HCT116 (cell line): ENCODE results near the gene ZSWIM9. TPM values are rescaled to one million over a fixed set of nuclear protein-coding genes. Genes with fewer than 3 reads are reported as not detected.
A peak's percentile ranks its signal among the peaks of the same experiment; 100 is the strongest.

ENCODE experiments used
- ATAC-seq: fragments of 200-7000 bp; cut with Tn5 transposase; 2 replicates; pipeline ENCODE4 v1.9.1; 2020; ENCODE audit warnings: mild to moderate bottlenecking, moderate library complexity
- BruUV-seq: library from RNA; stranded (reverse); fragments of 400-500 nt; replicated peaks from 2 replicates; lab custom pipeline; 2021; lab: Mats Ljungman, UMichigan
- CTCF ChIA-PET: fragments of 300-600 bp; sonication (Branson Sonifier 250); formaldehyde crosslinking; loops from one replicate; lab custom pipeline; 2021; ENCODE audit warnings: antibody characterized with exemption; lab: Charles Lee
- POLR2A ChIA-PET: fragments of 300-600, 350-600 bp; sonication (Branson Sonifier 250); formaldehyde crosslinking; loops from one replicate; lab custom pipeline; 2021; ENCODE audit warnings: antibody characterized with exemption; lab: Charles Lee
- RAD21 ChIA-PET, 2 experiments: fragments of 300-600 bp; sonication (Branson Sonifier 250); formaldehyde crosslinking; loops; one replicate each; lab custom pipeline; 2023; ENCODE audit warnings: low total read pairs in 2 of 2; ENCODE audit not compliant: uncharacterized antibody in 2 of 2, unreplicated experiment in 2 of 2, low non-redundant PET in 1 of 2; lab: Charles Lee
- DNase-seq: peaks from one replicate; pipeline ENCODE4 v3.0.0-alpha.2; 2010; ENCODE audit warnings: low read depth, low spot score
- H2AFZ ChIP-seq: fragments of 200-600 bp; shearing (Covaris generic), sonication (generic); 2 replicates; pipeline ENCODE4 v1.6.1; 2017; ENCODE audit warnings: low read depth, mixed run types, mixed read lengths, antibody characterized with exemption, low read length; ENCODE audit not compliant: poor library complexity, severe bottlenecking
- H3K27ac ChIP-seq: 2 replicates; pipeline ENCODE4 v1.5.1; 2012; ENCODE audit warnings: low read depth, low read length
- H3K27me3 ChIP-seq: fragments of 200-600 bp; sonication (generic); 2 replicates; pipeline ENCODE4 v1.6.1; 2016; ENCODE audit warnings: mixed run types, low read length, mixed read lengths; ENCODE audit not compliant: insufficient read depth
- H3K36me3 ChIP-seq, 2 experiments: fragments of 200-500 bp in 1 of 2; fragments of 200-600 bp in 1 of 2; sonication (Bioruptor generic) in 1 of 2; sonication (generic) in 1 of 2; 2 replicates each; pipeline versions ENCODE4 v1.5.1 to v1.6.1; 2014 to 2016; ENCODE audit warnings: low read length in 2 of 2, inconsistent platforms in 1 of 2, mixed read lengths in 1 of 2, mixed run types in 1 of 2; ENCODE audit not compliant: insufficient read depth in 2 of 2, control insufficient read depth in 1 of 2
- H3K4me1 ChIP-seq, 2 experiments: fragments of 200-600 bp in 1 of 2; sonication (generic) in 1 of 2; 2 replicates each; pipeline versions ENCODE4 v1.5.1 to v1.6.1; 2012 to 2017; ENCODE audit warnings: low read length in 2 of 2, inconsistent platforms in 1 of 2, mild to moderate bottlenecking in 1 of 2, mixed read lengths in 1 of 2, mixed run types in 1 of 2, moderate library complexity in 1 of 2; ENCODE audit not compliant: insufficient read depth in 2 of 2, control insufficient read depth in 1 of 2
- H3K4me2 ChIP-seq: fragments of 200-600 bp; sonication (generic); 2 replicates; pipeline ENCODE4 v1.6.1; 2017; ENCODE audit warnings: mixed run types, low read length, mixed read lengths
- H3K4me3 ChIP-seq, 2 experiments: fragments of 200-600 bp in 1 of 2; sonication (generic) in 1 of 2; replicated peaks in 1 of 2; 2 replicates each; pipeline ENCODE4 v1.5.1; 2011 to 2016; ENCODE audit warnings: low read length in 2 of 2, control low read depth in 1 of 2, low read depth in 1 of 2, mild to moderate bottlenecking in 1 of 2, mixed read lengths in 1 of 2, mixed run types in 1 of 2
- H3K79me2 ChIP-seq: fragments of 200-600 bp; sonication (generic); 2 replicates; pipeline ENCODE4 v1.6.1; 2017; ENCODE audit warnings: mild to moderate bottlenecking, mixed run types, low read length, moderate library complexity, mixed read lengths; ENCODE audit not compliant: insufficient read depth
- H3K9ac ChIP-seq: fragments of 200-600 bp; sonication (generic); 2 replicates; pipeline ENCODE4 v1.6.1; 2016; ENCODE audit warnings: low read length, mixed read lengths
- H3K9me2 ChIP-seq: fragments of 200-600 bp; sonication (generic), shearing (Covaris generic); 2 replicates; pipeline ENCODE4 v1.6.1; 2017; ENCODE audit warnings: mixed run types, mild to moderate bottlenecking, moderate library complexity; ENCODE audit not compliant: insufficient read depth
- H3K9me3 ChIP-seq, 2 experiments: fragments of 200-500 bp in 1 of 2; fragments of 200-600 bp in 1 of 2; sonication (Bioruptor generic) in 1 of 2; sonication (generic) in 1 of 2; 2 replicates each; pipeline ENCODE4 v1.6.1; 2014 to 2017; ENCODE audit warnings: low read length in 2 of 2, mixed read lengths in 2 of 2, inconsistent platforms in 1 of 2, low read depth in 1 of 2, mild to moderate bottlenecking in 1 of 2, mixed run types in 1 of 2, moderate library complexity in 1 of 2; ENCODE audit not compliant: control insufficient read depth in 1 of 2, insufficient read depth in 1 of 2
- H4K20me1 ChIP-seq: fragments of 200-600 bp; sonication (generic), shearing (Covaris generic); 2 replicates; pipeline ENCODE4 v1.6.1; 2017; ENCODE audit warnings: mixed run types, mild to moderate bottlenecking, moderate library complexity; ENCODE audit not compliant: insufficient read depth
- CBX3 ChIP-seq: IDR thresholded peaks from 2 replicates; pipeline ENCODE4 v1.6.1; 2012; ENCODE audit warnings: low read depth
- ELF1 ChIP-seq: IDR thresholded peaks from 2 replicates; pipeline ENCODE4 v1.6.1; 2012; ENCODE audit warnings: low read depth, borderline replicate concordance
- EZH2 ChIP-seq: fragments of 200-600 bp; sonication (generic); IDR thresholded peaks from 2 replicates; pipeline ENCODE4 v1.6.1; 2017; ENCODE audit warnings: antibody characterized with exemption, mixed run types
- FOSL1 ChIP-seq: IDR thresholded peaks from 2 replicates; pipeline ENCODE4 v1.6.1; 2012; ENCODE audit warnings: low read depth
- JUND ChIP-seq: IDR thresholded peaks from 2 replicates; pipeline ENCODE4 v1.6.1; 2012
- POLR2A ChIP-seq: IDR thresholded peaks from 2 replicates; pipeline ENCODE4 v1.7.0; 2011; ENCODE audit warnings: borderline replicate concordance; ENCODE audit not compliant: insufficient read depth, insufficient read length; ENCODE audit errors: extremely low read depth
- POLR2AphosphoS5 ChIP-seq: IDR thresholded peaks from 2 replicates; pipeline ENCODE4 v1.6.1; 2011; ENCODE audit warnings: mild to moderate bottlenecking, low read depth, low read length, moderate library complexity
- SRF ChIP-seq: IDR thresholded peaks from 2 replicates; pipeline ENCODE4 v1.6.1; 2012; ENCODE audit warnings: low read depth
- TCF7L2 ChIP-seq: IDR thresholded peaks from 2 replicates; pipeline ENCODE4 v1.7.0; 2011; ENCODE audit warnings: borderline replicate concordance, inconsistent platforms; ENCODE audit not compliant: insufficient read depth, insufficient read length; ENCODE audit errors: extremely low read depth
- YY1 ChIP-seq: IDR thresholded peaks from 2 replicates; pipeline ENCODE4 v1.6.1; 2011; ENCODE audit warnings: low read length, low read depth, moderate library complexity, mild to moderate bottlenecking; ENCODE audit not compliant: insufficient replicate concordance; ENCODE audit errors: extremely low read depth
- ZFX ChIP-seq: fragments of 450-650 bp; IDR thresholded peaks from 2 replicates; pipeline ENCODE4 v1.6.1; 2017
- ZNF274 ChIP-seq: fragments of 200-500 bp; sonication (Bioruptor generic); IDR thresholded peaks from 2 replicates; pipeline ENCODE4 v1.6.1; 2014; ENCODE audit warnings: mild to moderate bottlenecking, low read depth, low read length, inconsistent platforms
- intact Hi-C: fragments of 100-400 bp; cut with micrococcal nuclease; formaldehyde crosslinking; loops from 2 replicates; pipeline ENCODE4 v1.10.0; 2022
- total RNA-seq: library from RNA; stranded (reverse); gene quantifications from one replicate; pipeline ENCODE4 v1.2.1, GENCODE V29; 2021; ENCODE audit not compliant: unreplicated experiment
- TF ChIP-seq, protein P1 (sequence below): IDR thresholded peaks from 2 replicates; pipeline ENCODE4 v1.6.1; 2012

ZSWIM9 gene
- total RNA-seq, 1 experiment from 2014 or later: 10.2 TPM

- peak overlapping the region; percentile 70 for H3K27ac ChIP-seq
- H4K20me1 ChIP-seq: no peaks in the 10 kb centered on the region
- intact Hi-C loops: no loop called here
- POLR2A ChIA-PET: interaction anchor here (0.6 to 2.9 kb wide), 15 partner anchors 8 to 1869 kb away, joined by 3 to 14 read pairs (median 4); partner anchors contain the start of genes CARD8, LIG1, PLA2G4C and ZSWIM9
- H3K9me2 ChIP-seq: no peaks in the 10 kb centered on the region
- ATAC-seq (peak; percentile 97), DNase-seq (peak; percentile 95)
- peak overlapping the region; percentile 88 for H3K4me2 ChIP-seq
- CTCF ChIA-PET: interaction anchor here (1.6 to 2.1 kb wide), 2 partner anchors 10 to 56 kb away, joined by 8 to 14 read pairs; no protein-coding TSS in a partner anchor
- no TSS peak for BruUV-seq
- peak overlapping the region; percentile 80 for H2AFZ ChIP-seq
- no peaks in the 10 kb centered on the region for H3K27me3 ChIP-seq
- peak overlapping the region; percentile 72 to 91 for H3K4me3 ChIP-seq
- RAD21 ChIA-PET: interaction anchor here (0.5 to 1.6 kb wide), 5 partner anchors 27 to 67 kb away, joined by 3 to 5 read pairs (median 4); no protein-coding TSS in a partner anchor
- no peaks in the 10 kb centered on the region for H3K36me3 ChIP-seq
- peaks cover 9 to 26% of the 10 kb centered on the region in 2 experiments; a peak in 3 of 4 replicates for H3K4me1 ChIP-seq
- no peak for TF ChIP-seq FOSL1
- TF ChIP-seq POLR2A: peak; percentile 80
- TF ChIP-seq EZH2: no peak
- peak; percentile 87 for TF ChIP-seq POLR2AphosphoS5
- 0 out of 2 replicates have a peak, but pooled peaks have one; percentile 8 for TF ChIP-seq CBX3
- TF ChIP-seq, protein P1, sequence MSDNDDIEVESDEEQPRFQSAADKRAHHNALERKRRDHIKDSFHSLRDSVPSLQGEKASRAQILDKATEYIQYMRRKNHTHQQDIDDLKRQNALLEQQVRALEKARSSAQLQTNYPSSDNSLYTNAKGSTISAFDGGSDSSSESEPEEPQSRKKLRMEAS: peak; percentile 82
- peak; percentile 11 for TF ChIP-seq TCF7L2
- peak; percentile 39 for TF ChIP-seq YY1
- no peak for TF ChIP-seq JUND
- no peak for TF ChIP-seq ZFX
- no peak for TF ChIP-seq ZNF274
- TF ChIP-seq ELF1: no peak
- TF ChIP-seq SRF: no peak
- H3K9ac ChIP-seq: peak overlapping the region; percentile 79
- H3K9me3 ChIP-seq: no peaks in the 10 kb centered on the region
- H3K79me2 ChIP-seq: 0 out of 2 replicates have a peak, but pooled peaks cover 5% of the 10 kb centered on the region
These were observed 33.5 kb downstream of the ZSWIM9 start for GRCh38 chr19:48203794-48204628.
